ENCODE results near the gene TOM1L2.

- no peak for TF ChIP-seq CTCF (IDR thresholded peaks at IDR 0.05; ENCODE audit: borderline replicate concordance, extremely low read depth, low read length, poor library complexity, severe bottlenecking)
- TF ChIP-seq EZH2 (IDR thresholded peaks at IDR 0.05; ENCODE audit: borderline replicate concordance, low read depth, low read length, severe bottlenecking): no peak
Measured at GRCh38 chr17:17898673-17899072, 73.5 kb downstream of the TOM1L2 start.
